Activated T-cell treated with anti-CD3 and anti-CD28 coated beads for 4 hours (primary cell): Measurements from ENCODE around the gene NDUFS2.
"Not testable (repeated sequence)": the region's sequence is repeated elsewhere in the genome, so short reads cannot be mapped to it uniquely, and the experiment has no call there.

Source experiments
- DNase-seq: peaks from one replicate; pipeline ENCODE4 v3.0.0-alpha.2; 2020

Gene NDUFS2

DNA sequence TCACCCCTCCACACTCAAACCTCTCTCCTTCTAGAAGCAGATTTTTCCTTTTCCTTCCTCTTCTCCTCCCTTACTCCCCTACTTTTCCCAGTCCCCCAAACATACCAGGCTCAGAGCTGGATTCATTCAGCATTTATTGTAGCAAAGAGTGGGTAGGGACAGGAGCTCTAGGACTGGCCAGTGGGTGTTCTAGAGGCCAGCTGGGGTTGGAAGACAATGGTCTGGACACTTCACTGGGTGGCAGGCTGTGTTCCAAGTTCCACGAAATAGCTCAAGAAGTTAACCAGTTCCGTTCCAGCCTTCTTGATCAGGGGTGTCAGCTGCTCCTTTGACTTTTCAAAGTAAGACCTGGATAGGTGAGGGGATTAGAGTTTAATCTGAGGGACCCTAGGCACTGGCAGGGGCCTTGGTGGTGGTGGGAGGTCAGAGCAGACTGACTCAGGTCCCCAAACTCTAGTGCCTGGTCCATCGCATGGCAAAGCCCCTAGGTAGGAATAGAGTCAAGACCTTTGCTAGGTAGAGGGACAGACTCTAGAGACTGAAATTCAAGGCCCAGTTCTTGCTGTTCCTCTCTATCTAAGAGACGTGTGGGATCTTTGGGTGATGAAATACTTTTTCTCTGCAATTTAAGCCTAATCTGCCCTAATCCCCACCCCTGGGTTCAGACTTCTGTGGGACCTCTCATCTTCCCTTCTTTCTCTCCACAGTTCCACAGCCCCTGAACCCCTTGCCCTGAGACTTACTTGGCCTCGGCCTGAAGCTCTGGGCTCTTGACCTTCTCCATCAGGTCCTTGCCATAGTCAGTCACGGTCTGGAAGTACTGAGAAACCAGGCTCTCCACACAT lies 20.2 kb downstream of the NDUFS2 start:
- no peak for DNase-seq

DNA sequence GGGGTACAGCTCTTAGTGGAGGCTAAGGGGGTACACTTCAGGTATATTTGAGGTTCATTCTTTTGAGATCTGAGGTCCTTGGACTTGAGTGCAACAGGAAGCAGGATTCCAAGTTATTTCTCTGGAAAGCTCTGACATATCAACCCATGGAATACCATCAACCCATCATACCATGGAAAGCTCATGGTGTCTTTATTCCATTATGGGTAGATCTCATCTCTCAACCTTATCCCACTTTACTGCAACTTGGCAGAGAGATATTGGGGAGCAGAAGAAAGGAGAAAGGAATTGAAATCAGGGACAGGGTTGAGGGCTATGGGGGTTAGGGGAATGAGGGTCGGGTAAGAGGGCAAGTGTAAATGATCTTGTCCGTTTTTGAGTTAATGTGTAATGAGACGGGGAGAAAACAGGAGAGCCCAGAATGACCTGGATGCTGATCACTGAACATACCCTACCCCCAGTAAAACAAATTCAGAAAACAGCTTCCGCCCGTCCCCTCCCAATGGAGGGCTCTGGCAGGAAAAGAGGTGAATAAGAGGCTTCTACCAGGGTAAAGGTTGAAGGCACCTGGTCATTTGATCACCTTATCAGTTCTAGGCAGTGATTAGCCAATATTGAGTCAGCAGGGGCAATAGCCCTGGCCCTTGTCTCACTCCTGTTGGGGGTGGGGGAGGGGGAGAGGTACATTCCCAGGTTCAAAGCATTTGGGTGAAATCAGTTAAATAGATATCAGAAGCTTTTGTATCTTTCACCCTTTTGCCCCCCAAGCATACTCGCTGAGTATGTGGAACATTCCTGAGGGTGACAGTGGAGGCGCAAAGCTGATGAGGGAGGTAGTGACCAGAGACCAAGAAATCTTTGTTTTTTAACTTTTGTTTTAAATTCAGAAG lies 21.9 kb downstream of the NDUFS2 start:
- no peak for DNase-seq

DNA sequence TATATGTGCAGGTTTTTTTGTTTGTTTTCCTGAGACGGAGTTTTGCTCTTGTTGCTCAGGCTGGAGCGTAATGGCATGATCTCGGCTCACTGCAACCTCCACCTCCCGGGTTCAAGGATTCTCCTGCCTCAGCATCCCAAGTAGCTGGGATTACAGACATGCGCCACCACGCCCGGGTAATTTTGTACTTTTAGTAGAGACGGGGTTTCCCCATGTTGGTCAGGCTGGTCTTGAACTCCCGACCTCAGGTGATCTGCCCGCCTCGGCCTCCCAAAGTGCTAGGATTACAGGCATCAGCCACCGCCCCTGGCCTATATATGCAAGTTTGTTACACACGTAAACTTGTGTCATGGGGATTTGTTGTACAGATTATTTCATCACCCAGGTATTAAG lies 22.5 kb downstream of the NDUFS2 start:
- DNase-seq, result not testable (repeated sequence)

DNA sequence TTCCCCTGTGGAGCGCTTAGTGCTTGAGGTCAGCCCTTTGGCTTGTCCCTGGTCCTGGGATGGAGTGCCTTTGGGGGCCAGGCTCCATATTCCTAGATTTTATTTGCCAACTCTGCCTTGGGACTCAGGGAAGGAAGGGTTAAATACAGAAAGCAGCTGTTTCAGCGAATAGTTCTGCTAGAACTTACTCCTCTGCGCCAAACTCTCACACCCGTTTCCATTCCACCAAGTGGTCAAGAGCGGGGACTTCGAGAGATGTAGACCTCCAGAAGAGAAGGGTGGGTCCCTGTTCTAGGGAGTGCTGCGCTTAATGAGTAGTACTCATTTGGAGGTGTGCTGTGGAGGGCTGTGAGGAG lies 23.0 kb downstream of the NDUFS2 start:
- no peak for DNase-seq

DNA sequence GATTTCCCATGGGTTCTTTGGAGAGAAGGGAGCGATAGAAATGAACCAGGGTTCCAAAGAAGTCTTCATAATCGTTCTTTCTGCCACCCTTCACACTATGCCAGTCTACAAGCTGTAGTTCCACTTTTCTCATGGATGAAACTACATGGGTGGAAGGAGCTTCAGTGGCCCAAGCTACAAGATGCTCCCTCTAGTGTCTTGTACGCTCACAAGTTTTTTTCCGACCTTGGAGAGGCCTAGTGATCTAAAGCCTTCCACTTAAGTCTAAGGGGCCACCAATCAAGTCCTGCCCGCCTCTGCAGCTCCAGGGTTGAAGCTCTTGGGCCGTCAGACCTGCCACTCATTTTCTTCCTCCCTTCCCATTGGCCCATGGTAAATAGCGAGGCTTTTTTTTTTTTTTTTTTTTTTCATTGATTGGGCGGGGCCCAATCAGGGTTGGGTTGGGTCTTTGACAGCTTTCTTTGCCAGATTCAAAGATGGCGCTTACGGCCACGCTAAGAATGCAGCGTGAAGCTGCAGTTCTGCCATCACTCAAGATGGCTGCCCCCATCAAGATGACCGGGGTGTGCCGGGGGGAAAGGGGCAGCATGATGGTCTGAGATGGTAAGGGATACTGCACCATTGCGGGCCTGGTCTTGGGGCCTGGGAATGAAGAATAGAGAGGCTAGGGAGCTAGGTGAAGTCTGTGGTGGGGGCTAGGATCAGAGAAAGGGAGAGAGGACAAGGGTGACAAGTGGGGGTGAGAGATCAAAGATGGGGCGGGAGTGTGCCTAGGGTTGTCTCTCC lies 23.6 kb downstream of the NDUFS2 start, which contains the start of gene TOMM40L:
TOMM40L (plus strand) TSS at position 527 of the 786 bp plus-strand sequence. CDS start 430 bp downstream, outside the sequence.
- DNase-seq, result peak; percentile 79

DNA sequence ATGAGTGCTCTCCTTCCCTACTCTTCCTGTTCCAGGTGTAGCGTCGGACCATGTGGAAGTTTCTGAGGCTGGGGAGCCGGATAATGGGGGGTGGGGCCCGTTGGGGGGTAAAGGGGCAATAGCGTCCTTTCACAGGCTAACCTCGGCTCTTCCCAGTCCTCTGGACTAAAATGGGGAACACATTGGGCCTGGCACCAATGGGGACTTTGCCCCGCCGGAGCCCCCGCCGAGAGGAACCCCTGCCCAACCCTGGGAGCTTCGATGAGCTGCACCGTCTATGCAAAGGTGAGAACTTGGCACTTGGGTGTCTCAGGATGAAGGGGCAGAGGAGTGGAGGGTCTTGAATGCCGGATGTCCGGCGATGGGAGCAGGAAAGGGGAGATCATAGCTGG lies 24.1 kb downstream of the NDUFS2 start:
- DNase-seq, result no peak

DNA sequence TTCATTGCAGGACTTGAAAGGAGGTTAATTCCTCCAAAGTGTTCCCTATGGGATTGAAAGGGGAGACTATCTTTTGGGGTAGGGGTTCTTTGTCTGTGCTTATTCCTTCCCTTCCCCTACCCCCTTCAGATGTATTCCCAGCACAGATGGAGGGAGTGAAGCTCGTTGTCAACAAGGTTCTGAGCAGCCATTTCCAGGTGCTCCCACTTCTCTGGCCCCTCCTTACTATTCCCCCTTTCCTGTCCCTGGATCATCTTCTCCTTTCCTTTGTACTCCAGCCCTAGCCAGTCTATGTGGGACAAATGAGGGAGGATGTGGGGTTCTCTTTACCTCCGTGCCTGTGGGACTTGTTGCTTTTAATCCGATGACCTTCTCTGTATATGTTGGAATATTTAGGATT lies 24.6 kb downstream of the NDUFS2 start:
- no peak for DNase-seq

DNA sequence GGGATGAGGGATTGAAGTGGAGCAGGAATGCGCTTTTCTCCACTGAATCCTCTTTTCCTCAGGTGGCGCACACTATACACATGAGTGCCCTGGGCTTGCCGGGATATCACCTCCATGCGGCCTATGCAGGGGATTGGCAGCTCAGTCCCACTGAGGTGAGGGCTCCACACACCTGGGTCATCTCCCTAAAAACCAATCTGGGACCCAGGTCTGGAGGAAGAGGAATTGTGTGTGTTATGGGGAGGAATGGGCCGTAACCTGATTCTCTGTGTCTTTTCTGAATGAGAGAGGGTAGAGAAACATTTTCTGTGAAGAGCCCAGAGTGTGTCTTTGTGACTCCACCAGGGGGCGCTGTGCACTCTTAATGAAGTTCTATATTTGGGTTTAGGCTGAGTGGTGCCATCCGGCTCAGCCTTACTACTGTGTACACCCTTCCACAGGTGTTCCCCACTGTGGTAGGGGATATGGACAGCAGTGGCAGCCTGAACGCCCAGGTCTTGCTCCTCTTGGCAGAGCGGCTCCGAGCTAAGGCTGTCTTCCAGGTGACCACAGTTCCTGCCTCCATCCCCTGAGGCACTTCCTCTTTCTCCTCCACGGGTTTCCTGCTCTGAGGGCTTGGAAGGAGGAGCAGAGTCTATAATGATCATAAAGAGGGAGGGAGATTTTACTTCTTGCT lies 25.2 kb downstream of the NDUFS2 start:
- DNase-seq, result peak; percentile 89

DNA sequence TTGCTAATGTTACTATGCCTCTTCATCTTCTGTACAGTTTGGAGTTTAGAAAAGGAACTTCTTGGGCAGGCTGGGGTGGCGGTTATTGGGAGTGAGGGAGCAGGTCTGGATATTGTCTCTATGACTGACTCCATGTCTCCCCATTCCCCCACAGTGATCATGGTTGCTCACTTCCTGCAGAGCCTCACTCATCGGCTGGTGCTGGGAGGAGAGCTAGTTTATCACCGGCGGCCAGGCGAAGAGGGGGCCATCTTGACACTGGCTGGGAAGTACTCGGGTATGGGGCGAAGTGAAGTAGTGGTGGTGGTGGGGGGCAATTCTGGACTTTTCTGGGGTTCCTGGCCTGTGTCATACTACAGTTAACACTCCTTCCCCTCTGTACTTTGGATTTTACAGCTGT lies 25.9 kb downstream of the NDUFS2 start:
- DNase-seq, result no peak

DNA sequence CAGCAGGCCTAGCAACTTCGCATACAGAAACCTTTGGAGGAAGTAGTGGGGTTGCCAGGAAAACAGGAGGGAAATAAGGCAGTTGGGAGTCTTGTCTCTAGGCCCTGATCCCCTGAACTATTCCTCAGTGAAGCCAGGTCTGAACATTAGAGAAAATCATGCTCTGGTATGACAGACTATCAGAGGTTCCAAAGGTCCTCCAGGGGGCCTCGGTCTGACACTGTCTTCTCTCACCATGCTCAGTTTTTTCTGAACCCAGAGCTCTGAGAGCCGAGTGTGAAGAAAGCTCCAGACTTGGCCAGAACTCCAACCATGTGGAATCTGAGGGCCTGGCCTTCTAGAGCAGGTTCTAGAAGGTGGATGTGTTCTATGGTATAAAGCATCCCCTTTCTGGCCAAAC lies 27.7 kb downstream of the NDUFS2 start:
- DNase-seq, result no peak

DNA sequence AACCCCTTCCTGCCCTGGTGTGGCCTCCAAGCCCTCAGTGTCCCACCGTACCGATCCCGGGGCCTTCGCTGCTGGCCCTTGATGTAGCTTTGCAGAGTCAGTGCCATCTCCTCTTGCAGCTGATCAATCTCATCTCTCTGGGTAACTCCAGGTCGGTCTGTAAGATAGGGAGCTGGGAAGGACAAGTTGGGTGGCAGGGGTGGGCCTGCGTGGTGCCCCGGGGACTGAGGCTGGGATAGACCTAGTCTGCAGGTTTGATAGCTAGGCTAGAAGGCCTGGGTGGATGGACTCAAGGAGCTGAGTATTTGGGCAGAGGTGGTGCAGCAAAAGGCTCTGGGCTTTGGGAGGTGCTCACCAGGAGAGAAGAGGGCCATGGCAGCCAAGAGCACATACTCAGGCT lies 28.6 kb downstream of the NDUFS2 start:
- no peak for DNase-seq

DNA sequence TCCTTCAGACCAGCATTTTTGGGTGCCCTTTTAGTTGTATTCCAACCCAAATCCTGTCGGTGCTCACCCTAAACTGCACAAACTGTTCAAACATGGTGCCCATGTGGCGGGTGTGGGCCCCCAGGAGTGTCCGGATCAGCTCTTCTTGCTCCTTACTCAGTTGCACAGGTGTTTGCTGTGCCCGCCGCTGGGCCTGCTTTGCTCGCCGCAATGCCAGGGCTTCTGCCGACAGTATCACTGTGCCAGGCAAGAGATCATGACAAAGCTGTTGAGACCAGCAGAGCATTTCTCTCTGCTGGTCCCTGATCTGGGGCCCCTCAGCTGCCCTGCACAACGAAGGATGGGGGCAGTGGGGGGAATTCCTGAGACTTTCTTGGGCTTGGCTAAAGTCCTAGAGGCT lies 30.9 kb downstream of the NDUFS2 start:
- DNase-seq, result no peak

DNA sequence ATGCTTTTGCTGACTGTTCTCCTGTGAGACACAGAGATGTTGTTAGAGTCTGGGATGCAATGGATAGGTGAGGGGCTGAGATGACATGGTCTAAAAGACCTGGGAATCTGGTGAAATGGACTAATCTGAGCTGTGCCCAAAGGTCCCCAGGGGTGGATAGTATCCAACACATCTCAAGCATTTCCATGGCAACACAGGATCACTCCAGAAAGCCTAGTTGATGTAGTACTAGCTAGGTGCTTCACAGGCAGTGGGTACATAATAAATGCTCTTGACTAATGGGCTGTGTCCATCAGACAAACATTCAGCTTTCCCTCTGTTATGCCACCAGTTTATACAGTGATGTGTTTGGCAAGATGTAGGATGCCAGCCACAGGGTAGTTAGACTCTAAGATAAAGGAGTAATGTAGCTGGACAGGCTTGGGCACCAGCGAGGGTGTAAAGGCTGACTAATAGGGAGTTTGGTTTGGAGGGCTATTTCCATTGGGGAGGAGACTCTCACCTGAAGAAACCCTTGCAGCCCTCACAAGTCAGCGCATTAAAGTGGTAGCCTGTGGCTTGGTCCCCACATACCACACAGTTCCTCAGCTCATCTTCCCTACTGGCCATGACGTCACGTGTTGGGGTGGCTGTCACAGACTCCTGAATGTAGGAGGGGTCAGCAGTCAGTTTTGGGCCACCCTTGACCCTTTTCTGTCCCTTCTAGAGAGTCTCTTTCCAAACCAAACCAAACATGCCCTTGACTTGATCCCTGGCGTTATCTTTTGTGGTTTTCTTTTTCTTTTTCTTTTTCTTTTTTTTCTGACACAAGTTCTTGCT lies 34.0 kb downstream of the NDUFS2 start:
- no peak for DNase-seq

DNA sequence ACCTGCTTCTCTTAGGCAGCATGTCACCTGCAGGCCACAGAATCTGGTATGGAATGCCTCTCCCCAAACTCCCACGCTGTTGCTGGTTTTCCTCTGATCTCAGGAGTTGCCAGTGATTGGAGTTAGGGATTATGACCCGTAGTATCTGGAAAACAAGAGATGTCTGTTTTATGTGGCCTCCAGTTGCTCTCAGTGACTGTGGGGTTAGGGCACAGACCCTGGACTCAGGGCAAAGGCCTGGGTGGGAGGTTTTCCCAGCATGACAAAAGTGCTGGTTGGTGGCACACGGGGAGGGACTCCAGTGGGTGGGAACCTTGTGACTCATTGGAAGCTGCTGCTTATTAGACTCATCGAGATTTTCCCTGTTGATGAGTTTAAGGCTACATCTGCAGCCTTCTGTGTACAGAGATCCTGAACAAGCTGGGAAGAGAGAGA lies 35.9 kb downstream of the NDUFS2 start, which contains the start of gene NR1I3:
NR1I3 (minus strand) TSS at position 165 of the 435 bp plus-strand sequence. CDS start 1,638 bp downstream, outside the sequence.
- no peak for DNase-seq

DNA sequence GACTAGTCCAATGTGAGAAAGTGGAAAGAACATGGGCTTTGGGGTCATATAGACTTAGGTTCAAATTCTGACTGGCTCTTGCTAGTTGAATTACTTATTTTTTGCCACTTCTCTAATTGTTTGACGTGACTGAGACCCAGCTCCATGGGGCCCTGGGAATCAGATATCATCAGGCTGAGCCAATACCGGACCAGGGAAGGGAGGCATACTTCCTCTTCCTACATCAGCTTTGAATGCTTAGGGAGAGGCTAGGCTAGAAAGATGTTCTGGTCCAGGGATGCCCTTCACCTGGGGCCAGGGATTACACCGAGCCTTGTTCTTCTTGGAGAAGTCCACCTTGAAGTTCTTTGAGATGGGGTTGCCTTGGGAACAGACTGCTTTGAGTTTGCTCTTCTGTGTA lies 39.5 kb downstream of the NDUFS2 start:
- no peak for DNase-seq

DNA sequence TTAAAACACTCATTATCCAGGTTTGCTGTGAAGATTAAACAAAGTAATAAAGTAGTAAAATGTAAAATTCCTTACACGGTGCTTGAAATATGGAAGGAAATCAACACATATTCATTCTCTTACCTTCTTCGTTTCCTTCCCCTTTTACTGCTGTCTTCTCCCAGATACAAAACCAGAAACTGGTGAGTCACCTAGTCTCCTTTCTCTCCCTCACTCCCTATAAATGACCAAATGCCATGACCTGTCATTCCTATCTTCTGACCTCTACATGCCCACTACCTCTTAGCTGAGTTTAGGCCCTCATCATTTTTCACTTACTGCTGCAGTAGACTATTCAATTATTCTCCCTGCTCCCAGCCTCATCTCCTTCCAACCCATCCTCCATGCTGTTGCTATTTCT lies 40.1 kb downstream of the NDUFS2 start:
- no peak for DNase-seq

DNA sequence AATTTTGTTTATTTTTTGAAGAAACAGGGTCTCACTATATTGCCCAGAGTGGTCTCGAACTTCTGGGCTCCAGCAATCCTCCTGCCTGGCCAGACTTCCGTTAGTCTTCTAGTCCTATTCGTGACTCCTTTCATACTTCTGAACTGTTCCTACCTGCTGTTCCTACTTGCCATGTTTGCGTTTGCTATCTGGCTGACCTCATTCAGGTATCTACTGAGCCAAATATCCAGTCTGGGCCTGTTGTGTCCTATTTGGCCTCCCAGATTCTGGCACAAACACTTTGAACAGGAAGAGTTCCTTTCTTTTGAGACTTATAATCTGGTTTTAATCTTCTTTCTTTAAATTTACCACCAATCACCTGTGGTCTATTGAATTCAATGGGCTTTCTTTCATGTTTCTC lies 42.7 kb downstream of the NDUFS2 start:
- DNase-seq, result no peak

DNA sequence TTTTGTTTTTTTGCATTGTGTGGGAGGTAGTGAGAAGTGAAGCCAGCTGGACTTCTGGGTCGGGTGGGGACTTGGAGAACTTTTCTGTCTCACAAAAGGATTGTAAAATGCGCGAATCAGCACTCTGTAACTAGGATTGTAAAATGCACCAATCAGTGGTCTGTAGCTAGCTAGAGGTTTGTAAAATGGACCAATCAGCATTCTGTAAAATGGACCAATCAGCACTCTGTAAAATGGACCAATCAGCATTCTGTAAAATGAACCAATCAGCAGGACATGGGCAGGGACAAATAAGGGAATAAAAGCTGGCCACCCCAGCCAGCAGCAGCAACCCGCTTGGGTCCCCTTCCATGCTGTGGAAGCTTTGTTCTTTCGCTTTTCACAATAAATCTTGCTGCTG lies 47.9 kb downstream of the NDUFS2 start:
- DNase-seq, result not testable (repeated sequence)

DNA sequence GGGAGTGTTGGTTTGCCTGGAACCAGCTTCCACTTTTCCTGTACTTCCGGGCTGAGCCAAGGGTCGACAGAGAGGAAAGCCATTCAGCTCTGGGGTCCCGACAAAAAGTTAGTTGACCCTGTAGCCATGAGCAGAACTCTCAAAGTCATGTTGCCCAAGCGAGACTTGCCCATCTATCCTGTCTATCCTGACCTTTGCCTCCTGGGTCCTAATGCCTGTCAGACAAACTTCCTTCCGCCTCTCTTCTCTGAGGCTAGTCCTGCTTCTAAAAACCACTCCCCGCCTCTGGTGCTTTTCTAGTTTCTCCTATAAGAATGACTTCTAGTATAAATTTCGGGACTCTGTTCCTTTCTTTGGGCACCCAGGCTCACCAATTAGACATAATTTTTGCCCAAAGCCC lies 48.7 kb downstream of the NDUFS2 start:
- DNase-seq, result no peak

DNA sequence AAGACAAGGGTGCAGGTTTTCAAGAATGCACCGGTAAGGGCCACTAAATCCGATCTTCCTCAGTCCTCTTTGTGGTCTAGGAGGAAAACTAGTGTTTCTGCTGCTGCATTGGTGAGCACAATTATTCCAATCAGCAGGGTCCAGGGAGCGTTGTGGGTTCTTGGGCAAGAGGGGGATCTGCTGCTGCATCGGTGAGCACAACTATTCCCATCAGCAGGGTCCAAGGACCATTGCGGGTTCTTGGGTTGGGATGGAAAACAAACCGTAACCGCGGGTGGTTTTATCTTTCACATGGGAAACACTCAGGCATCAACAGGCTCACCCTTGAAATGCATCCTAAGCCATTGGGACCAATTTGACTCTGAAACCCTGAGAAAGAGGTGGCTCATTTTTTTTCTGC lies 49.4 kb downstream of the NDUFS2 start:
- DNase-seq, result no peak

DNA sequence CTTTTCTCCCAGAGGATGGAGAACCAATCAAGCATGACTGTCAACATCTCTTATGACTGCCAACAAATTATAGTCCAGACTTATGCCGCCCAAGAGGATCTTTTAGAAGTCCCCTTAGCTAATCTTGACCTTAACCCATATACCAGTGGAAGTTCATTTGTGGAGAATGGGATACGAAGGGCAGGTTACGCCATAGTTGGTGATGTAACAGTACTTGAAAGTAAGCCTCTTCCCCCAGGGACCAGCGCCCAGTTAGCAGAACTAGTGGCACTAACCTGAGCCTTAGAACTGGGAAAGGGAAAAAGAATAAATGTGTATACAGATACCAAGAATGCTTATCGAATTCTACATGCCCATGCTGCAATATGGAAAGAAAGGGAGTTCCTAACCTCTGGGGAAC lies 53.1 kb downstream of the NDUFS2 start:
- not testable (repeated sequence) for DNase-seq
